Loucy (cell line): ENCODE data around the gene MCTP2.

Source experiments
- H2AFZ ChIP-seq: fragments of 200-600 bp; sonication (generic); 2 replicates; pipeline ENCODE4 v1.6.0; 2016; ENCODE audit warnings: antibody characterized with exemption, mild to moderate bottlenecking, low read length, moderate library complexity
- H3F3A ChIP-seq: fragments of 200-600 bp; 2 replicates; pipeline ENCODE4 v1.6.0; 2016; ENCODE audit warnings: antibody characterized with exemption, low read depth, mild to moderate bottlenecking
- H3K27me3 ChIP-seq: fragments of 200-600 bp; sonication (generic); 2 replicates; pipeline ENCODE4 v1.6.1; 2014; ENCODE audit warnings: low read length, mild to moderate bottlenecking; ENCODE audit not compliant: insufficient read depth, poor library complexity, severe bottlenecking
- H3K36me3 ChIP-seq: fragments of 200-600 bp; sonication (generic); 2 replicates; pipeline ENCODE4 v1.6.1; 2016; ENCODE audit warnings: low read length; ENCODE audit not compliant: insufficient read depth
- H3K4me1 ChIP-seq: fragments of 200-600 bp; sonication (generic); 2 replicates; pipeline ENCODE4 v1.5.1; 2014; ENCODE audit warnings: low read length, mild to moderate bottlenecking; ENCODE audit not compliant: insufficient read depth, poor library complexity, severe bottlenecking
- H3K4me2 ChIP-seq: fragments of 200-600 bp; sonication (generic); 2 replicates; pipeline ENCODE4 v1.6.0; 2014; ENCODE audit warnings: antibody characterized with exemption, low read length, low read depth, mild to moderate bottlenecking; ENCODE audit not compliant: poor library complexity, severe bottlenecking
- H3K4me3 ChIP-seq: fragments of 200-600 bp; sonication (generic); 2 replicates; pipeline ENCODE4 v1.5.1; 2014; ENCODE audit warnings: low read length, mild to moderate bottlenecking, mixed read lengths; ENCODE audit not compliant: poor library complexity, severe bottlenecking
- H3K79me2 ChIP-seq: fragments of 200-600 bp; sonication (generic); 2 replicates; pipeline ENCODE4 v1.6.1; 2014; ENCODE audit warnings: low read length; ENCODE audit not compliant: insufficient read depth
- H3K9ac ChIP-seq: fragments of 200-600 bp; sonication (generic); 2 replicates; pipeline ENCODE4 v1.6.0; 2014; ENCODE audit warnings: mild to moderate bottlenecking, low read depth, low read length, moderate library complexity; ENCODE audit not compliant: poor library complexity, severe bottlenecking
- H3K9me2 ChIP-seq: fragments of 200-600 bp; sonication (generic); replicated peaks from 2 replicates; pipeline ENCODE4 v1.6.1; 2016; ENCODE audit warnings: low read depth, low read length, mixed read lengths
- H3K9me3 ChIP-seq: fragments of 200-600 bp; sonication (generic); 2 replicates; pipeline ENCODE4 v1.6.1; 2014; ENCODE audit warnings: mild to moderate bottlenecking, antibody characterized with exemption, low read length, low read depth; ENCODE audit not compliant: insufficient read depth
- H4K20me1 ChIP-seq: fragments of 200-600 bp; sonication (generic); 2 replicates; pipeline ENCODE4 v1.6.0; 2014; ENCODE audit warnings: antibody characterized with exemption, low read length, mild to moderate bottlenecking; ENCODE audit not compliant: insufficient read depth, poor library complexity, severe bottlenecking
- EZH2phosphoT487 ChIP-seq: fragments of 200-600 bp; IDR thresholded peaks from 2 replicates; pipeline ENCODE4 v1.6.1; 2018; ENCODE audit warnings: antibody characterized with exemption, mild to moderate bottlenecking, moderate library complexity, borderline replicate concordance
- TF ChIP-seq, protein P1 (sequence below): fragments of 200-600 bp; sonication (generic); conservative IDR thresholded peaks from 2 replicates; pipeline ENCODE4 v1.5.1; 2014; ENCODE audit warnings: mild to moderate bottlenecking, antibody characterized with exemption, low read length

The MCTP2 gene

DNA sequence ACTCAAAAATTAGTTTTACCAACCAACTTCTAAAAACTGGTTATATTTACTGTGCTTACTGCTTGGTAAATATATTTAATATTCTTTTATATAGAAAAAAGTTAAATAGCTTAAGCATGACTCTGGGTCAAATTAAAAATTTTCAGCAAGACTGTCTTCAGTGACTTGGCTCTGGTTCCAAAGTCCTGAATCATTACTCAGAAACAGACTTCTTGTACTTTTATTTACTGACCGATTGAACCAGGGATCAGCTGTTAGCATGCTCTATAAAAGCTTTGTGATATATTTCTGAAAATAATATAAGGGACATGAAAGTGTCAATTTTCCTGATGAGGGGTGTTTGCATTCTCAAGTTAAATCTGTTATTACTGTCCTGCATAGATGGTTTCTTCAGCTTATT is 164.3 kb downstream of the MCTP2 start:
- no peaks in the 10 kb centered on the region for H3K27me3 ChIP-seq
- no peak overlapping the region for H2AFZ ChIP-seq
- no peak overlapping the region for H3K9ac ChIP-seq

DNA sequence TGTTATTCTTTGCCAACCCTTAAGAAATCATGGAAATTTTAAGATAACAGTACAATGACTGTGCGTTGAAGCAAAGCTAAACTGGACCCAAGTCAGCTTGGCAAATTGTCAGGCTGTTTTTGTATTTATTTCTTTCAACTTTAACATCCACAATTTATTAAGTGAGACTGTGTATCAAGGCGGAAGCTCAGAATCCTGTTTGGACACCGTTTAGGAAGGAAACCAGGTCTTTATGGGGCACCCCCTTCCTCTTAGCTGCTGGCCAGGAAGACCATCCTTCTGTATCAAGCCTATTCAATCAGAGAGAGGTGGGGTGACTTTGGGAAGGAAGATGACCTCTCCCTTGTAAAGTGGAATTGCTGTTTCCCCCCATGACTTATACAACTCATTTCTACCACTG is 166.0 kb downstream of the MCTP2 start:
- no peaks in the 10 kb centered on the region for H4K20me1 ChIP-seq
- H3K9ac ChIP-seq = no peak overlapping the region
- no peak overlapping the region for H3K4me2 ChIP-seq
- no peaks in the 10 kb centered on the region for H3K79me2 ChIP-seq
- H3K9me2 ChIP-seq = no peaks in the 10 kb centered on the region
- H3K36me3 ChIP-seq = peaks cover 73% of the 10 kb centered on the region
- H2AFZ ChIP-seq = no peak overlapping the region
- no peaks in the 10 kb centered on the region for H3F3A ChIP-seq
- H3K27me3 ChIP-seq = no peaks in the 10 kb centered on the region
- no peak for TF ChIP-seq EZH2phosphoT487
- TF ChIP-seq, protein P1, sequence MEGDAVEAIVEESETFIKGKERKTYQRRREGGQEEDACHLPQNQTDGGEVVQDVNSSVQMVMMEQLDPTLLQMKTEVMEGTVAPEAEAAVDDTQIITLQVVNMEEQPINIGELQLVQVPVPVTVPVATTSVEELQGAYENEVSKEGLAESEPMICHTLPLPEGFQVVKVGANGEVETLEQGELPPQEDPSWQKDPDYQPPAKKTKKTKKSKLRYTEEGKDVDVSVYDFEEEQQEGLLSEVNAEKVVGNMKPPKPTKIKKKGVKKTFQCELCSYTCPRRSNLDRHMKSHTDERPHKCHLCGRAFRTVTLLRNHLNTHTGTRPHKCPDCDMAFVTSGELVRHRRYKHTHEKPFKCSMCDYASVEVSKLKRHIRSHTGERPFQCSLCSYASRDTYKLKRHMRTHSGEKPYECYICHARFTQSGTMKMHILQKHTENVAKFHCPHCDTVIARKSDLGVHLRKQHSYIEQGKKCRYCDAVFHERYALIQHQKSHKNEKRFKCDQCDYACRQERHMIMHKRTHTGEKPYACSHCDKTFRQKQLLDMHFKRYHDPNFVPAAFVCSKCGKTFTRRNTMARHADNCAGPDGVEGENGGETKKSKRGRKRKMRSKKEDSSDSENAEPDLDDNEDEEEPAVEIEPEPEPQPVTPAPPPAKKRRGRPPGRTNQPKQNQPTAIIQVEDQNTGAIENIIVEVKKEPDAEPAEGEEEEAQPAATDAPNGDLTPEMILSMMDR = no peak
- H3K9me3 ChIP-seq = no peaks in the 10 kb centered on the region
- H3K4me1 ChIP-seq = peaks cover 13% of the 10 kb centered on the region
- H3K4me3 ChIP-seq = no peak overlapping the region

More for the DNA sequence above, 164.3 kb downstream of the MCTP2 start:
- TF ChIP-seq EZH2phosphoT487 = no peak
- TF ChIP-seq, protein P1 = no peak
- no peaks in the 10 kb centered on the region for H3K9me3 ChIP-seq
- no peaks in the 10 kb centered on the region for H3F3A ChIP-seq
- no peaks in the 10 kb centered on the region for H4K20me1 ChIP-seq
- H3K9me2 ChIP-seq = no peaks in the 10 kb centered on the region
- H3K4me3 ChIP-seq = no peak overlapping the region
- H3K4me2 ChIP-seq = no peak overlapping the region
- H3K36me3 ChIP-seq = peaks cover 70% of the 10 kb centered on the region
- peaks cover 11% of the 10 kb centered on the region for H3K4me1 ChIP-seq
- no peaks in the 10 kb centered on the region for H3K79me2 ChIP-seq

DNA sequence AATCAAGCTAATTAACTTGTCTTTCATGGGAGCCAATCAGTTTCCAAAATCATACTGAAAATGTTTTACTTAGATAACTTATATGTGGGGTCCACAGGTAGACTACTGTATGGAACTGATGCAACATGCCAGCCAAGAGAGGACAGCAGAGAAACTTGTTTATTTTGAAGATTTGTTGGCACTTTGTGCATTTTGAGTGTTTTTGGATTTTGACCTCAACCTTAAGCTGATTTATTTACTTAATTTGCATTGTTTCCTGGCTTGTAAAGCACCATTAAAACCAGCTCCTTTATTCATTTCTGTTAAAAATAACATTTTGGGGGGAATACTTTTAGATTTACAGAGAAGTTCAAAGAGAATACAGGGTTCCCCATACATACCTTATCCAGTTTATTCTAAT is 166.6 kb downstream of the MCTP2 start:
- H2AFZ ChIP-seq = no peak overlapping the region
- no peak overlapping the region for H3K4me2 ChIP-seq
- TF ChIP-seq, protein P1 = no peak
- TF ChIP-seq EZH2phosphoT487 = no peak
- H3K27me3 ChIP-seq = no peaks in the 10 kb centered on the region
- no peak overlapping the region for H3K4me3 ChIP-seq
- H3K79me2 ChIP-seq = no peaks in the 10 kb centered on the region
- peaks cover 13% of the 10 kb centered on the region for H3K4me1 ChIP-seq
- no peaks in the 10 kb centered on the region for H4K20me1 ChIP-seq
- no peaks in the 10 kb centered on the region for H3K9me2 ChIP-seq
- peaks cover 78% of the 10 kb centered on the region for H3K36me3 ChIP-seq
- no peaks in the 10 kb centered on the region for H3F3A ChIP-seq
- no peaks in the 10 kb centered on the region for H3K9me3 ChIP-seq
- H3K9ac ChIP-seq = no peak overlapping the region
